ENCODE results near the gene GPX1. TPM values are rescaled to one million over a fixed set of nuclear protein-coding genes. Genes with fewer than 3 reads are reported as not detected.

Gene GPX1
- total and polyA plus RNA-seq, 2 donors (not counting 1 experiment from before 2014, with no cell fraction given): 79.5 to 180 TPM

DNA sequence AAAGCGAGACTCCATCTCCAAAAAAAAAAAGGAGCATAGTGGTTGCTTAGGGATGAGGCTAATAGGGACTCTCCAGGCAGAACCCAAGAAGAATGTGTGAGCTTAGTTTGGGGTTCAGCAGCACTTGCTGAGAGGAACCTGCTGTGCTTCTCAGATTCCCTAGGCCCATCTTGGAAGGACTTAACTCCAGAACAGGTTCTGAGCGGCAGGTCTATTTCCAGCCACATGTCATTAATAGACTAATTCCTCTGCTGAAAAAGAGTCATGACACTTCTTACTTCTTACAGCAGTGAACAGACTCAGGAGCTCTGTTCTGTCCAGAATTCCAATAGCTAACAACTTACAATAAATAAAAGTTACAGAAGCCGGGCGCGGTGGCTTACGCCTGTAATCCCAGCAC lies 31.1 kb upstream of the GPX1 start:
- Histone ChIP-seq H3K27ac (ENCODE audit: low read length in 2 of 2) (peak overlapping the region in 1 of 2 donors; percentile 9), H3K79me2 (ENCODE audit: control insufficient read depth, insufficient read depth, low read length) (peaks cover 98% of the 10 kb centered on the region), H4K20me1 (ENCODE audit: control insufficient read depth, insufficient read depth, low read length, poor library complexity, severe bottlenecking) (peaks cover 98% of the 10 kb centered on the region), H3K4me2 (replicated peaks; ENCODE audit: low read depth, low read length, poor library complexity, severe bottlenecking) (no peak overlapping the region), H3K4me1 (ENCODE audit: control insufficient read depth in 2 of 2, insufficient read depth in 2 of 2, low read length in 2 of 2) (peaks cover 30 to 42% of the 10 kb centered on the region in 2 donors), H3K36me3 (replicated peaks in 1 of 2; ENCODE audit: control extremely low read depth in 1 of 2, control insufficient read depth in 1 of 2, extremely low read depth in 1 of 2, insufficient read depth in 2 of 2, low read length in 1 of 2) (peaks cover 4 to 19% of the 10 kb centered on the region in 2 experiments), H3K4me3 (ENCODE audit: control extremely low read depth in 1 of 5, extremely low read depth in 1 of 5, insufficient read depth in 1 of 5, low read depth in 2 of 5, low read length in 4 of 5) (no peak overlapping the region), H3K9ac (ENCODE audit: low read length) (no peak overlapping the region), H3K9me3 (ENCODE audit: control extremely low read depth in 1 of 3, control insufficient read depth in 2 of 3, insufficient read depth in 1 of 3, low read length in 2 of 3) (no peaks in the 10 kb centered on the region), H2AFZ (ENCODE audit: insufficient read depth, low read depth, low read length, poor library complexity, severe bottlenecking) (no peak overlapping the region), H3K27me3 (replicated peaks in 1 of 4; ENCODE audit: control extremely low read depth in 1 of 4, control insufficient read depth in 3 of 4, insufficient read depth in 4 of 4, low read length in 3 of 4) (no peaks in the 10 kb centered on the region)
- no peak for TF ChIP-seq EZH2 (IDR thresholded peaks at IDR 0.05; ENCODE audit: borderline replicate concordance, insufficient read depth, low read depth, low read length, poor library complexity, severe bottlenecking)
- TF ChIP-seq, protein P1, sequence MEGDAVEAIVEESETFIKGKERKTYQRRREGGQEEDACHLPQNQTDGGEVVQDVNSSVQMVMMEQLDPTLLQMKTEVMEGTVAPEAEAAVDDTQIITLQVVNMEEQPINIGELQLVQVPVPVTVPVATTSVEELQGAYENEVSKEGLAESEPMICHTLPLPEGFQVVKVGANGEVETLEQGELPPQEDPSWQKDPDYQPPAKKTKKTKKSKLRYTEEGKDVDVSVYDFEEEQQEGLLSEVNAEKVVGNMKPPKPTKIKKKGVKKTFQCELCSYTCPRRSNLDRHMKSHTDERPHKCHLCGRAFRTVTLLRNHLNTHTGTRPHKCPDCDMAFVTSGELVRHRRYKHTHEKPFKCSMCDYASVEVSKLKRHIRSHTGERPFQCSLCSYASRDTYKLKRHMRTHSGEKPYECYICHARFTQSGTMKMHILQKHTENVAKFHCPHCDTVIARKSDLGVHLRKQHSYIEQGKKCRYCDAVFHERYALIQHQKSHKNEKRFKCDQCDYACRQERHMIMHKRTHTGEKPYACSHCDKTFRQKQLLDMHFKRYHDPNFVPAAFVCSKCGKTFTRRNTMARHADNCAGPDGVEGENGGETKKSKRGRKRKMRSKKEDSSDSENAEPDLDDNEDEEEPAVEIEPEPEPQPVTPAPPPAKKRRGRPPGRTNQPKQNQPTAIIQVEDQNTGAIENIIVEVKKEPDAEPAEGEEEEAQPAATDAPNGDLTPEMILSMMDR (IDR thresholded peaks at IDR 0.05): no peak
- intact Hi-C loops (cut with micrococcal nuclease): no loop called here
- CTCF ChIA-PET: no interaction called here
- H3K4me1 Mint-ChIP-seq: peaks cover 47% of the 10 kb centered on the region
- ATAC-seq (ENCODE audit: low read depth) (no peak), DNase-seq (no peak)
- no peak overlapping the region for H3K27ac Mint-ChIP-seq
- 100% methylated on average over 5 of the region's 6 CpGs for WGBS (ENCODE audit: insufficient coverage)
- POLR2A ChIA-PET: no interaction called here
- no peak overlapping the region for H3K4me3 Mint-ChIP-seq
- no peaks in the 10 kb centered on the region for H3K27me3 Mint-ChIP-seq
- no peaks in the 10 kb centered on the region for H3K9me3 Mint-ChIP-seq (ENCODE audit: insufficient read depth)

- intact Hi-C loops (cut with micrococcal nuclease): no loop called here
- CTCF ChIA-PET: interaction anchor here (1.4 kb wide), 1 partner anchor 48 kb away, joined by 3 read pairs; the partner anchor contains the start of gene USP4
Observed at GRCh38 chr3:49388289-49388820, 30.2 kb upstream of the GPX1 start.

More at GRCh38 chr3:49388289-49388820, 30.2 kb upstream of the GPX1 start:
- no peaks in the 10 kb centered on the region for H3K9me3 Mint-ChIP-seq (ENCODE audit: insufficient read depth)
- TF ChIP-seq, protein P1 (IDR thresholded peaks at IDR 0.05): no peak
- no peak for TF ChIP-seq EZH2 (IDR thresholded peaks at IDR 0.05; ENCODE audit: borderline replicate concordance, insufficient read depth, low read depth, low read length, poor library complexity, severe bottlenecking)
- Histone ChIP-seq H3K27me3 (replicated peaks in 1 of 4; ENCODE audit: control extremely low read depth in 1 of 4, control insufficient read depth in 3 of 4, insufficient read depth in 4 of 4, low read length in 3 of 4) (no peaks in the 10 kb centered on the region), H3K27ac (ENCODE audit: low read length in 2 of 2) (peak overlapping the region in 1 of 2 donors; percentile 14), H2AFZ (ENCODE audit: insufficient read depth, low read depth, low read length, poor library complexity, severe bottlenecking) (no peak overlapping the region), H3K79me2 (ENCODE audit: control insufficient read depth, insufficient read depth, low read length) (peaks cover 98% of the 10 kb centered on the region), H3K4me3 (ENCODE audit: control extremely low read depth in 1 of 5, extremely low read depth in 1 of 5, insufficient read depth in 1 of 5, low read depth in 2 of 5, low read length in 4 of 5) (no peak overlapping the region), H3K4me2 (replicated peaks; ENCODE audit: low read depth, low read length, poor library complexity, severe bottlenecking) (no peak overlapping the region), H4K20me1 (ENCODE audit: control insufficient read depth, insufficient read depth, low read length, poor library complexity, severe bottlenecking) (peaks cover 98% of the 10 kb centered on the region), H3K9ac (ENCODE audit: low read length) (no peak overlapping the region), H3K9me3 (ENCODE audit: control extremely low read depth in 1 of 3, control insufficient read depth in 2 of 3, insufficient read depth in 1 of 3, low read length in 2 of 3) (no peaks in the 10 kb centered on the region), H3K4me1 (ENCODE audit: control insufficient read depth in 2 of 2, insufficient read depth in 2 of 2, low read length in 2 of 2) (peaks cover 30 to 45% of the 10 kb centered on the region in 2 donors), H3K36me3 (replicated peaks in 1 of 2; ENCODE audit: control extremely low read depth in 1 of 2, control insufficient read depth in 1 of 2, extremely low read depth in 1 of 2, insufficient read depth in 2 of 2, low read length in 1 of 2) (peaks cover 4 to 17% of the 10 kb centered on the region in 2 experiments)
- H3K4me3 Mint-ChIP-seq: no peak overlapping the region
- peak overlapping the region; percentile 44 for H3K27ac Mint-ChIP-seq
- no CpG with 5 or more reads among the region's 1 CpG for WGBS (ENCODE audit: insufficient coverage)
- no peak for ATAC-seq (ENCODE audit: low read depth)
- DNase-seq: no peak
- H3K4me1 Mint-ChIP-seq: peaks cover 54% of the 10 kb centered on the region
- no peaks in the 10 kb centered on the region for H3K27me3 Mint-ChIP-seq
- POLR2A ChIA-PET: interaction anchor here (0.5 to 0.7 kb wide), 2 partner anchors 11 to 15 kb away, joined by 3 to 4 read pairs; no protein-coding TSS in a partner anchor
